ENCODE measurements around the gene MRAP2.
"Not testable (repeated sequence)": the region's sequence is repeated elsewhere in the genome, so short reads cannot be mapped to it uniquely, and the experiment has no call there.

Gene MRAP2

GRCh38 chr6:84072442-84072997 is 38.9 kb downstream of the MRAP2 start:
- no peak for DNase-seq (ENCODE audit: low read depth)
- no peak for TF ChIP-seq CTCF (IDR thresholded peaks at IDR 0.05; ENCODE audit: low read depth, low read length, missing control alignments)

GRCh38 chr6:84074988-84075781 is 41.6 kb downstream of the MRAP2 start:
- no peak for TF ChIP-seq CTCF (IDR thresholded peaks at IDR 0.05; ENCODE audit: low read depth, low read length, missing control alignments)
- H3K4me3 ChIP-seq (ENCODE audit: low read depth, low read length): no peak overlapping the region
- no peak for DNase-seq (ENCODE audit: low read depth)

More at GRCh38 chr6:84072442-84072997, 38.9 kb downstream of the MRAP2 start:
- no peak overlapping the region for H3K4me3 ChIP-seq (ENCODE audit: low read depth, low read length)

GRCh38 chr6:84077645-84078044 is 44.1 kb downstream of the MRAP2 start:
- TF ChIP-seq CTCF (IDR thresholded peaks at IDR 0.05; ENCODE audit: low read depth, low read length, missing control alignments): no peak
- no peak for DNase-seq (ENCODE audit: low read depth)
- no peak overlapping the region for H3K4me3 ChIP-seq (ENCODE audit: low read depth, low read length)

GRCh38 chr6:84078335-84078734 is 44.8 kb downstream of the MRAP2 start:
- DNase-seq (ENCODE audit: low read depth): no peak
- TF ChIP-seq CTCF (IDR thresholded peaks at IDR 0.05; ENCODE audit: low read depth, low read length, missing control alignments): no peak
- H3K4me3 ChIP-seq (ENCODE audit: low read depth, low read length): no peak overlapping the region

GRCh38 chr6:84081222-84081621 is 47.6 kb downstream of the MRAP2 start:
- no peak for TF ChIP-seq CTCF (IDR thresholded peaks at IDR 0.05; ENCODE audit: low read depth, low read length, missing control alignments)

GRCh38 chr6:84082689-84083265 is 49.2 kb downstream of the MRAP2 start:
- no peak for TF ChIP-seq CTCF (IDR thresholded peaks at IDR 0.05; ENCODE audit: low read depth, low read length, missing control alignments)
- H3K4me3 ChIP-seq (ENCODE audit: low read depth, low read length): no peak overlapping the region
- no peak for DNase-seq (ENCODE audit: low read depth)

More at GRCh38 chr6:84081222-84081621, 47.6 kb downstream of the MRAP2 start:
- no peak for DNase-seq (ENCODE audit: low read depth)
- no peak overlapping the region for H3K4me3 ChIP-seq (ENCODE audit: low read depth, low read length)

- H3K4me3 ChIP-seq (ENCODE audit: low read depth, low read length); DNase-seq (ENCODE audit: low read depth): not testable (repeated sequence)
Observed at GRCh38 chr6:84084705-84085104, 51.1 kb downstream of the MRAP2 start.
